ENCODE data around the gene SMARCD3.

Gene SMARCD3

GRCh38 chr7:151269511-151269910 lies 21.0 kb upstream of the SMARCD3 start:
- TF ChIP-seq FOXA1 (IDR thresholded peaks at IDR 0.05) (no peak), L3MBTL2 (conservative IDR thresholded peaks at IDR 0.05) (no peak), FOXM1 (IDR thresholded peaks at IDR 0.05; ENCODE audit: borderline replicate concordance) (no peak), TARDBP (IDR thresholded peaks at IDR 0.05) (no peak), SUZ12 (IDR thresholded peaks at IDR 0.05) (no peak), PKNOX1 (IDR thresholded peaks at IDR 0.05) (no peak), ZNF384 (IDR thresholded peaks at IDR 0.05) (no peak), FOXK2 (IDR thresholded peaks at IDR 0.05) (no peak), HDGF (IDR thresholded peaks at IDR 0.05; ENCODE audit: borderline replicate concordance) (no peak)
- POLR2A ChIA-PET: interaction anchor here (1.7 kb wide), 1 partner anchor 42 kb away, joined by 6 read pairs; the partner anchor contains the start of gene ABCF2
- CTCF ChIA-PET: interaction anchor here (0.6 to 1.1 kb wide), 3 partner anchors 9 to 114 kb away, joined by 3 read pairs; no protein-coding TSS in a partner anchor
- no peak for DNase-seq (ENCODE audit: extremely low spot score)

- POLR2A ChIA-PET: interaction anchor here (1.4 to 1.8 kb wide), 2 partner anchors 12 to 13 kb away, joined by 5 read pairs; no protein-coding TSS in a partner anchor
- TF ChIP-seq ARNT (IDR thresholded peaks at IDR 0.05): no peak
- no peak for TF ChIP-seq BHLHE40 (IDR thresholded peaks at IDR 0.05; ENCODE audit: borderline replicate concordance)
- no peak for TF ChIP-seq SP1 (IDR thresholded peaks at IDR 0.05)
- TF ChIP-seq LEF1 (IDR thresholded peaks at IDR 0.05; ENCODE audit: borderline replicate concordance): no peak
- no peak for TF ChIP-seq TARDBP (IDR thresholded peaks at IDR 0.05)
- TF ChIP-seq ZNF384 (IDR thresholded peaks at IDR 0.05): no peak
- TF ChIP-seq SUZ12 (IDR thresholded peaks at IDR 0.05): no peak
- no peak for DNase-seq (ENCODE audit: extremely low spot score)
- CTCF ChIA-PET: no interaction called here
Observed at GRCh38 chr7:151265351-151265931, 16.9 kb upstream of the SMARCD3 start.

GRCh38 chr7:151264615-151265014 lies 16.1 kb upstream of the SMARCD3 start:
- TF ChIP-seq HDGF (IDR thresholded peaks at IDR 0.05; ENCODE audit: borderline replicate concordance) (no peak), CTBP1 (IDR thresholded peaks at IDR 0.05; ENCODE audit: borderline replicate concordance) (no peak), BHLHE40 (IDR thresholded peaks at IDR 0.05; ENCODE audit: borderline replicate concordance) (no peak)
- ChIA-PET CTCF (interaction anchor here (0.6 kb wide), 1 partner anchor 69 kb away, joined by 8 read pairs; no protein-coding TSS in a partner anchor), POLR2A (interaction anchor here (1.4 to 1.8 kb wide), 2 partner anchors 12 kb away, joined by 5 read pairs; no protein-coding TSS in a partner anchor)
- no peak for DNase-seq (ENCODE audit: extremely low spot score)

GRCh38 chr7:151261529-151261928 lies 13.0 kb upstream of the SMARCD3 start:
- DNase-seq (ENCODE audit: extremely low spot score): no peak
- POLR2A ChIA-PET: interaction anchor here (0.8 to 1.4 kb wide), 2 partner anchors 9 to 15 kb away, joined by 4 to 8 read pairs; no protein-coding TSS in a partner anchor
- TF ChIP-seq FOXA1 (IDR thresholded peaks at IDR 0.05) (no peak), SUZ12 (IDR thresholded peaks at IDR 0.05) (no peak), BHLHE40 (IDR thresholded peaks at IDR 0.05; ENCODE audit: borderline replicate concordance) (no peak), ZNF384 (IDR thresholded peaks at IDR 0.05) (no peak), L3MBTL2 (conservative IDR thresholded peaks at IDR 0.05) (no peak), SP1 (IDR thresholded peaks at IDR 0.05) (no peak), TARDBP (IDR thresholded peaks at IDR 0.05) (no peak), HDGF (IDR thresholded peaks at IDR 0.05; ENCODE audit: borderline replicate concordance) (no peak), NFRKB (IDR thresholded peaks at IDR 0.05) (no peak), ELF4 (IDR thresholded peaks at IDR 0.05) (no peak), ARNT (IDR thresholded peaks at IDR 0.05) (no peak)
- CTCF ChIA-PET: no interaction called here

- ChIA-PET POLR2A (interaction anchor here (1.4 kb wide), 1 partner anchor 16 kb away, joined by 8 read pairs; no protein-coding TSS in a partner anchor), CTCF (no interaction called here)
- TF ChIP-seq PKNOX1 (IDR thresholded peaks at IDR 0.05) (no peak), CTBP1 (IDR thresholded peaks at IDR 0.05; ENCODE audit: borderline replicate concordance) (no peak), ZNF384 (IDR thresholded peaks at IDR 0.05) (no peak), SUZ12 (IDR thresholded peaks at IDR 0.05) (no peak), NFRKB (IDR thresholded peaks at IDR 0.05) (no peak), ELF4 (IDR thresholded peaks at IDR 0.05) (no peak), LEF1 (IDR thresholded peaks at IDR 0.05; ENCODE audit: borderline replicate concordance) (no peak), ARNT (IDR thresholded peaks at IDR 0.05) (no peak), FOXM1 (IDR thresholded peaks at IDR 0.05; ENCODE audit: borderline replicate concordance) (no peak)
- DNase-seq (ENCODE audit: extremely low spot score): no peak
Observed at GRCh38 chr7:151260883-151261282, 12.4 kb upstream of the SMARCD3 start.

- TF ChIP-seq FOXA1 (IDR thresholded peaks at IDR 0.05) (no peak), FOXM1 (IDR thresholded peaks at IDR 0.05; ENCODE audit: borderline replicate concordance) (no peak), SUZ12 (IDR thresholded peaks at IDR 0.05) (no peak), LEF1 (IDR thresholded peaks at IDR 0.05; ENCODE audit: borderline replicate concordance) (no peak)
- ChIA-PET POLR2A (interaction anchor here (0.8 kb wide), 1 partner anchor 8 kb away, joined by 3 read pairs; no protein-coding TSS in a partner anchor), CTCF (no interaction called here)
- DNase-seq (ENCODE audit: extremely low spot score): no peak
Observed at GRCh38 chr7:151260471-151260870, 12.0 kb upstream of the SMARCD3 start.

- no peak for TF ChIP-seq ZNF384 (IDR thresholded peaks at IDR 0.05)
- TF ChIP-seq PKNOX1 (IDR thresholded peaks at IDR 0.05): no peak
- TF ChIP-seq NFRKB (IDR thresholded peaks at IDR 0.05): no peak
- CTCF ChIA-PET: interaction anchor here (0.7 to 2.2 kb wide), 2 partner anchors 11 to 14 kb away, joined by 3 to 4 read pairs; no protein-coding TSS in a partner anchor
- no peak for DNase-seq (ENCODE audit: extremely low spot score)
- POLR2A ChIA-PET: interaction anchor here (1.6 kb wide), 1 partner anchor 19 kb away, joined by 5 read pairs; no protein-coding TSS in a partner anchor
Observed at GRCh38 chr7:151257990-151258389, 9.5 kb upstream of the SMARCD3 start.

Measured in HEK293T (cell line).